Common myeloid progenitor, CD34-positive (primary cell): ENCODE results near the gene MPV17L2.
A peak's percentile ranks its signal among the peaks of the same experiment; 100 is the strongest.

Experiments used
- CTCF ChIA-PET: fragments of 350-600 bp; sonication (Branson Sonifier 250); formaldehyde crosslinking; loops from one replicate; lab custom pipeline; 2021; ENCODE audit warnings: antibody characterized with exemption; lab: Charles Lee
- POLR2A ChIA-PET: fragments of 350-600 bp; sonication (Branson Sonifier 250); formaldehyde crosslinking; loops from one replicate; lab custom pipeline; 2021; ENCODE audit warnings: antibody characterized with exemption; lab: Charles Lee
- DNase-seq, 3 donors: peaks; one replicate each; pipeline versions ENCODE4 v3.0.0 to v3.0.0-alpha.2; 2013
- H3K27ac ChIP-seq, 2 experiments: 1 replicate in 1 of 2; 2 replicates in 1 of 2; pipeline ENCODE4 v1.7.0; 2013; ENCODE audit warnings: inconsistent platforms in 2 of 2, low read length in 2 of 2, mild to moderate bottlenecking in 2 of 2, low read depth in 1 of 2, moderate library complexity in 1 of 2; ENCODE audit not compliant: severe bottlenecking in 2 of 2, insufficient read depth in 1 of 2, poor library complexity in 1 of 2
- H3K27me3 ChIP-seq, 5 experiments: replicated peaks in 2 of 5; 1 replicate in 3 of 5; 2 replicates in 2 of 5; pipeline versions ENCODE4 v1.6.1 to v1.7.0; 2013; ENCODE audit warnings: low read length in 4 of 5, mild to moderate bottlenecking in 2 of 5, moderate library complexity in 2 of 5, inconsistent platforms in 1 of 5; ENCODE audit not compliant: insufficient read depth in 5 of 5, control insufficient read depth in 4 of 5
- H3K36me3 ChIP-seq, 4 experiments: 1 replicate in 2 of 4; 2 replicates in 2 of 4; pipeline versions ENCODE4 v1.6.1 to v1.7.0; 2013; ENCODE audit warnings: low read length in 3 of 4, control low read depth in 1 of 4, mild to moderate bottlenecking in 1 of 4; ENCODE audit not compliant: control insufficient read depth in 4 of 4, insufficient read depth in 4 of 4
- H3K4me1 ChIP-seq, 4 experiments: 1 replicate in 3 of 4; 2 replicates in 1 of 4; pipeline versions ENCODE4 v1.6.1 to v1.7.1; 2013; ENCODE audit warnings: low read length in 3 of 4, mild to moderate bottlenecking in 3 of 4, control low read depth in 1 of 4, inconsistent platforms in 1 of 4, moderate library complexity in 1 of 4; ENCODE audit not compliant: control insufficient read depth in 4 of 4, insufficient read depth in 4 of 4; ENCODE audit errors: control extremely low read depth in 1 of 4
- H3K4me3 ChIP-seq, 7 experiments: 1 replicate in 4 of 7; 2 replicates in 3 of 7; pipeline versions ENCODE4 v1.5.1 to v1.7.0; 2013; ENCODE audit warnings: mild to moderate bottlenecking in 7 of 7, low read length in 6 of 7, moderate library complexity in 6 of 7, inconsistent platforms in 2 of 7, low read depth in 2 of 7, control low read depth in 1 of 7; ENCODE audit not compliant: insufficient read depth in 4 of 7, control insufficient read depth in 1 of 7; ENCODE audit errors: extremely low read depth in 1 of 7
- H3K9me3 ChIP-seq, 5 experiments: 1 replicate in 4 of 5; 2 replicates in 1 of 5; pipeline versions ENCODE4 v1.6.1 to v1.7.1; 2013; ENCODE audit warnings: low read length in 4 of 5, mild to moderate bottlenecking in 2 of 5, inconsistent platforms in 1 of 5, low read depth in 1 of 5, moderate library complexity in 1 of 5; ENCODE audit not compliant: control insufficient read depth in 4 of 5, insufficient read depth in 2 of 5; ENCODE audit errors: control extremely low read depth in 1 of 5
- WGBS: methylation state at CpG from one replicate; pipeline ENCODE4 v1.1.5; 2013; ENCODE audit not compliant: insufficient coverage; 5-methylcytosine and 5-hydroxymethylcytosine counted together

MPV17L2 gene

GRCh38 chr19:18224525-18225354 lies 31.7 kb downstream of the MPV17L2 start:
- peak overlapping the region in 6 of 7 experiments; percentile 33 to 71 (median 59) for H3K4me3 ChIP-seq
- peaks cover 0 to 76% (median 34%) of the 10 kb centered on the region in 5 experiments for H3K27me3 ChIP-seq
- H3K27ac ChIP-seq = peak overlapping the region in 1 of 2 experiments; percentile 26
- ChIA-PET CTCF (interaction anchor here (0.8 to 2.7 kb wide), 9 partner anchors 8 to 56 kb away, joined by 3 to 9 read pairs (median 5); no protein-coding TSS in a partner anchor), POLR2A (interaction anchor here (1.2 kb wide), 1 partner anchor 57 kb away, joined by 3 read pairs; the partner anchor contains the start of gene JUND)
- peaks cover 0 to 19% (median 15%) of the 10 kb centered on the region in 4 experiments for H3K4me1 ChIP-seq
- WGBS = 3% methylated on average over 78 of the region's 81 CpGs
- peak; percentile 95 for DNase-seq
- H3K36me3 ChIP-seq = no peaks in the 10 kb centered on the region
- H3K9me3 ChIP-seq = no peaks in the 10 kb centered on the region

- CTCF ChIA-PET = no interaction called here
- Histone ChIP-seq H3K4me3 (peak overlapping the region in 1 of 7 experiments; percentile 56), H3K36me3 (no peaks in the 10 kb centered on the region), H3K27me3 (peaks cover 0 to 76% (median 32%) of the 10 kb centered on the region in 5 experiments), H3K27ac (no peak overlapping the region), H3K9me3 (no peaks in the 10 kb centered on the region), H3K4me1 (peaks cover 0 to 19% (median 15%) of the 10 kb centered on the region in 4 experiments)
- 10% methylated on average over 9 of the region's 16 CpGs for WGBS
- POLR2A ChIA-PET = no interaction called here
- DNase-seq = no peak
Measured at GRCh38 chr19:18225355-18225701, 32.3 kb downstream of the MPV17L2 start.

GRCh38 chr19:18225702-18226468 lies 32.9 kb downstream of the MPV17L2 start, which contains the start of gene PDE4C:
Gene PDE4C, minus strand, starts transcription at chr19:18226438. Its CDS starts 23 bp downstream, at chr19:18226415.
- H3K4me3 ChIP-seq = no peak within 1 kb of the TSS
- 0% methylated on average over 22 of the region's 51 CpGs for WGBS
- no peaks in the 10 kb centered on the region for H3K36me3 ChIP-seq
- CTCF ChIA-PET = no interaction called here
- peaks cover 0 to 19% (median 16%) of the 10 kb centered on the region in 4 experiments for H3K4me1 ChIP-seq
- no peak within 1 kb of the TSS for H3K27ac ChIP-seq
- no peaks in the 10 kb centered on the region for H3K9me3 ChIP-seq
- peaks cover 0 to 77% (median 34%) of the 10 kb centered on the region in 5 experiments for H3K27me3 ChIP-seq
- peak in 2 of 3 donors; percentile 45 to 61 for DNase-seq
- POLR2A ChIA-PET = no interaction called here

GRCh38 chr19:18226956-18227780 lies 34.1 kb downstream of the MPV17L2 start:
- no peak overlapping the region for H3K27ac ChIP-seq
- WGBS = 93% methylated on average over 16 of the region's 18 CpGs
- H3K9me3 ChIP-seq = no peaks in the 10 kb centered on the region
- no peak overlapping the region for H3K4me3 ChIP-seq
- no peak for DNase-seq
- peaks cover 0 to 25% (median 19%) of the 10 kb centered on the region in 4 experiments for H3K4me1 ChIP-seq
- no peaks in the 10 kb centered on the region for H3K36me3 ChIP-seq
- POLR2A ChIA-PET = no interaction called here
- peaks cover 0 to 80% (median 34%) of the 10 kb centered on the region in 5 experiments for H3K27me3 ChIP-seq
- CTCF ChIA-PET = no interaction called here

- peaks cover 0 to 2% (median 0%) of the 10 kb centered on the region in 5 experiments for H3K9me3 ChIP-seq
- no peak overlapping the region for H3K27ac ChIP-seq
- H3K4me3 ChIP-seq = peak overlapping the region in 1 of 7 experiments; percentile 5
- ChIA-PET CTCF (no interaction called here), POLR2A (no interaction called here)
- DNase-seq = no peak
- H3K4me1 ChIP-seq = peaks cover 0 to 29% (median 21%) of the 10 kb centered on the region in 4 experiments
- WGBS = 80% methylated on average over 4 of the region's 6 CpGs
- peaks cover 0 to 84% (median 36%) of the 10 kb centered on the region in 5 experiments for H3K27me3 ChIP-seq
- no peaks in the 10 kb centered on the region for H3K36me3 ChIP-seq
Measured at GRCh38 chr19:18227781-18228271, 34.8 kb downstream of the MPV17L2 start.

- H3K4me1 ChIP-seq = peaks cover 0 to 24% (median 16%) of the 10 kb centered on the region in 4 experiments
- H3K4me3 ChIP-seq = no peak overlapping the region
- ChIA-PET POLR2A (no interaction called here), CTCF (interaction anchor here (1.2 kb wide), 1 partner anchor 21 kb away, joined by 5 read pairs; no protein-coding TSS in a partner anchor)
- DNase-seq = no peak
- peaks cover 0 to 89% (median 37%) of the 10 kb centered on the region in 5 experiments for H3K27me3 ChIP-seq
- no peak overlapping the region for H3K27ac ChIP-seq
- peaks cover 0 to 13% (median 6%) of the 10 kb centered on the region in 5 experiments for H3K9me3 ChIP-seq
- WGBS = 94% methylated on average over 2 of the region's 5 CpGs
- no peaks in the 10 kb centered on the region for H3K36me3 ChIP-seq
Measured at GRCh38 chr19:18229474-18229873, 36.5 kb downstream of the MPV17L2 start.
